IPS-NIHi7 (cell line): ENCODE measurements around the gene ADCY10.
A peak's percentile ranks its signal among the peaks of the same experiment; 100 is the strongest.
"Not testable (repeated sequence)": the region's sequence is repeated elsewhere in the genome, so short reads cannot be mapped to it uniquely, and the experiment has no call there.

Experiments used
- DNase-seq: peaks from one replicate; pipeline ENCODE4 v3.0.0; 2012; ENCODE audit warnings: mixed read lengths; ENCODE audit errors: extremely low spot score

The ADCY10 gene

DNA sequence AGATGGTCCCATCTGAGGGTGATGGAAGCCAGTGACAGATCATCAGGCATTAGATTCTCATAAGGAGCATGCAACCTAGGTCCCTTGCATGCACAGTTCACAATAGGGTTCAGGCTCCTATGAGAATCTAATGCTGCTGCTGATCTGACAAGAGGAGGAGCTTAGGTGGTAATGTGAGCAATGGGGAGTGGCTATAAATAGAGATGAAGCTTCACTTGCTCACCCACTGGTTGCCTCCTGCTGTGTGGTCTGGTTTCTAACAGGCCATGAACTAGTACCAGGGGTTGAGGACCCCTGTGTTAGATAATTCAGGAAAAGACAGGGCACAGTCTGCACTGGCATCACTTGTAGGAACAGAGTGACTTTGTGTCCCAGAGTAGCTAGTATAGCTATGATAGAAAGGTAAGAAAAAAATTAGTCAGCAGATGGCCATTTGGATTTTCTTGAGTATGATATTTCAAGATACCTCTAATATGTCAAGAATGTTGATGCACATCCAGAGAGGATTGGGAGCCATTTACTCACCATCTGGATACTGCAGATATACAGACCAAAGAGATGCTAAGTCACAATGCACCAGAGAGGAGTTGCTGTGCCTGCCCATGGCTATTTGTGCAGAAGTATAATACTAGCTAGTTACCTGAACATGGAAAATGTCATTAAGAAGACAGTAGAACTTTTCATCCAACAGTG is 53.6 kb downstream of the ADCY10 start:
- DNase-seq, result no peak

DNA sequence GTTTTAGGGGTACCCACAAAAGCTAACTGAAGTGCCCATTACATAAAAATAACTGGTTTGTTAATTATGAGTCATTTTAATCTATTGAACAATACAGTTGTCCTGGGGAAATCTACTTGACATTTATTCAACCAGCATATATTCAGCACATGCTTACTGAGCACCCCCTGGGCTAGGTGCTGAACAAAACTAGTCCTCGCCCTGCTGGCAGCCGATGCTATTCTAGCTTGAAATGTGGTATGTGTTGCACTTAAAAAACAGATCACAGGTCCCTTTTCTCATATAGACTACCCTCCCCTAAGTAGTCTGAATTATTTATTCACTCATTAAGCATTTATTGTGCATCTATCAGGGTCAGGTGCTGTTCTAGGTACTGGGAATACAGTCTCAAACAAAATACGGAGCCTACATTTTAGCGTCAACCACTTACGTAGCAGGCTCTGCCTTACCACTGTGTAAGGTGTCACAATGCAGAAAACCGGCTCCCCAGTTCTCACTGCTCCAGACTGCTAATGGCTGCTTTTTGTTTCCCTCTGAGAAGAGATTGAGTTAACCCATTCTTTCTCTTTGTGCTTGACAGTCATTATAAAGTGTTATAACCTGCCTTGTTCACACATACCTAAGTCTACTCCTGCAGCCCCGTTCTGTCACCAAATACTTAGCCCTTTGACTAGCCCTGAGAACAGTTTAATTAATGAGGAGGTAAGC is 57.1 kb downstream of the ADCY10 start:
- no peak for DNase-seq

- no peak for DNase-seq
Measured at GRCh38 chr1:167854184-167854583, 59.8 kb downstream of the ADCY10 start.

DNA sequence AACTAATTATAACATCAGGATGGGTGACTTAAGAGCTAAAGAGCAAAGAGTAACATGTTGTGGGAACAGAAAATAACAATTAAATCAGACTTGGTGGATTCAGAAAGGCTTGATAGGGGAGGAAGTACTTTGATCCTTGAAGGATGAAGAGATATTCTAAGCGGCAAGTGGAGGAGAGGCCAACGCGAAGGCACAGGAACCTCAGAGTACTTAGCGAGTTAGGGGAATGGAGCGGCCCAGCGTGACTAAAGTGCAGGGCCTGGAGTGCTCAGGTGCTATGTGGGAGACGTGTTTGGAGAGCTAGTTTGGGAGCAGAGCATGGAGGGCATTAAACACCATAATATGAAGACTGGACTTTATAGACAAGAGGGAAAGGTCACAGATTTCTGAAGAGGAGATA is 64.3 kb downstream of the ADCY10 start:
- DNase-seq, result no peak

DNA sequence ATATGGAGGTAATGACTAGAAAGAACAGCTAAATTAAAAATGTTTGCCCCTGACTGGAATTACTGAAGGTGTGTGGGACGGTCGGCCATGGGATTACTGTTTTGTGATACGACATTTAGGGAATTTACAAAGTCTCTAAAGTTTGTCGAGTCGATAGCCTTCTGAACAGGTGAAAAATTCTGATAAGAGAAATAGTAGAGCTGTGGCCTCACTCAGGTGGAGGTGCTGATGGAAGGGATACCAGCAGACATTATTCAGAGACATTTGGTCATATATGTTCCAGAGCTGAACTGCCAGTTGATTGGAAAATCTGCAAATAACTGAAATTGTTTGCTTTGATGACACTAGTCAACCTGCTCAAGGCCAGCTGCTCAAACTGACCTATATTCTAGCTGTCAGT is 71.1 kb downstream of the ADCY10 start:
- DNase-seq, result no peak

DNA sequence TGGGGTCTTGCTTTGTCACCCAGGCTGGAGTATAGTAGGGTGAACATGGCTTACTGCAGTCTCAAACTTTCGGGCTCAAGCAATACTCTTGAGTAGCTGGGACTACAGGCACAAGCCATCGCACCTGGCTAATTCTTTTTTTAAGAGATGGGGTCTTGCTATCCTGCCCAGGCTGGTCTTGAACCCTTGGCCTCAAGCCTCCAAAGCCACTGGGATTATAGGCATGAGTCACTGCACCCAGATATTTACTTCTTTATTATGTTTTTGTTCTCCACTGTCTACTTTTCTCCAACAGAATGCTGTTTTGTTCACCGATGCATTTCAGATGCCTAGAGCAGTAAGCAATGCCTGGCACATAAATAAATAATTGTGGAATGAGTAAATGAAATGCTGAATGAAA is 72.4 kb downstream of the ADCY10 start:
- DNase-seq, result no peak

GRCh38 chr1:167839009-167839408 is 74.9 kb downstream of the ADCY10 start:
- no peak for DNase-seq

- no peak for DNase-seq
Measured at GRCh38 chr1:167837326-167837725, 76.6 kb downstream of the ADCY10 start.

DNA sequence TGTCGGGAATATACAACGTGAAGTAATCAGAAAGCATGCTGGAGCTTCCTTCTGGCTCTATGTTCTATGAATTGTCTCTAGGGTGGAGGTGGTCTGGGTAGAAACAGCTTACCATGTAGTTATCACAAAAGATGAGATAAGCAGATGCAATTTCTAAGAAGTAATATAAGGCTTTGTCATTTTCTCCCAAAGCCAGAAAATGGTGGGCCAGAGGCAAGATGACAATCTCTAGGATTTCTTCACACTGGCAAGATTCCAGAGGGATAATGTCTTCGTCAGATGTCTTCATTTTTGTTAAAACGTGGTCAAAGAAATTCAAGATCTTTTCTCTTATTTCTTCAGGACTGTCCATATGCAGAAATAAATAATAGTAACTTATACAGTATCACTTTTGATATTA is 77.7 kb downstream of the ADCY10 start:
- DNase-seq, result no peak

- DNase-seq, result no peak
Measured at GRCh38 chr1:167833904-167834303, 80.0 kb downstream of the ADCY10 start.

GRCh38 chr1:167832693-167833092 is 81.2 kb downstream of the ADCY10 start:
- peak; percentile 67 for DNase-seq

GRCh38 chr1:167830668-167831067 is 83.3 kb downstream of the ADCY10 start:
- DNase-seq, result not testable (repeated sequence)

GRCh38 chr1:167829868-167830267 is 84.1 kb downstream of the ADCY10 start:
- no peak for DNase-seq

- no peak for DNase-seq
Measured at GRCh38 chr1:167826127-167826526, 87.8 kb downstream of the ADCY10 start.

DNA sequence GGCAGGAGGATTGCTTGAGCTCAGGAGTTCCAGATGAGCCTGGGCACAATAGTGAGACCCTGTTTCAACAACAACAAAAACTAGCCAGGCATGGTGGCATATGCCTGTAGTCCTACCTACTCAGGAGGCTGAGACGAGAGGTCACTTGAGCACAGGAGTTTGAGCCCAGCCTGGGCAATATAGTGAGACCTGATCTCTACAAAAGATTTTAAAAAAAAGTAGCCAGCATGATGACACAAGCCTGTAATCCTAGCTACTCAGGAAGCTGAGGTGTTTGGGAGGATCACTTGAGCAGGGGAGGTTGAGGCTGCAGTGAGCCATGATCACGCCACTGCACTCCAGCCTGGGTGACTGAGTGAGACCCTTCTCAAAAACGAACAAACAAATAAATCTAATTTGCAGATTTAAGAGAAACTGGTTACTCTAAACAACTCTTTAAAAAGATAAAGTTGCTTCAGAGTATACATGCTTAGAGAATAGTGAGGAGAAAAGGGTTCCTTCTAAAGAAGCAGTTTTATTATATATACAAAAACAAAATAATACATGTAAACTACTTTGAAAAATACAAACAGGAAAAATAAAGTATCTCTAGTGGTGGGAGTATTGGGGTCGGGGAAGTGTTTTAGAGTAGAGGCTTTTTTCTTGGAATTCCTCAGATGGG is 88.4 kb downstream of the ADCY10 start:
- no peak for DNase-seq

DNA sequence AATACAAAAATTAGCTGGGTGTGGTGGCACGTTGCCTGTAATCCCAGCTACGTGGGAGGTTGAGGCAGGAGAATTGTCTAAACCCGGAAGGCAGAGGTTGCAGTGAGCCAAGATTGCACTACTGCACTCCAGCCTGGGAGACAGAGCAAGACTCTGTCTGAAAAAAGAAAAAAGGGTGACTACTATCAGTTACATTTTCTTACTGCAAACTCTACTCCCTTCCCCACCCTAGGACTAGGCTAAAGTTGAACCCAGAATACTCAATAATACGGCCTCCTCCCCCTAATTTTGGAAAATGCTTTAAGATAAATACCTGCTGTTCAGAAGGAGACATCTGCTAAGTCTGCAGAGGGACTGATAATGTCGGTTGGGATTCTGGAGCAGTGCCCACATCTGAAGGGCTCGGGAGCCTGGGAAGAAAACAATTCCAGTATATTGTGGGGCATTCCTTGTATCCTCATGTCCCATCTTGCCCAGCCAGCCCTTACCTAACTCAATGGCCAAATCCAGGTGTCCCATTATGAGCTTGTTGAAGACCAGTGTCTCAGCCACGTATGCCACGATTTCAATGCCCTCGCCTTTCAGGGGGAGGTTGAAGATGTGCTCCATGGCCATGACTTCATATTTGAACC is 89.7 kb downstream of the ADCY10 start:
- DNase-seq, result no peak

- DNase-seq, result no peak
Measured at GRCh38 chr1:167821969-167822685, 91.8 kb downstream of the ADCY10 start.

- no peak for DNase-seq
Measured at GRCh38 chr1:167821356-167821685, 92.6 kb downstream of the ADCY10 start.

- DNase-seq, result no peak
Measured at GRCh38 chr1:167820684-167821355, 93.1 kb downstream of the ADCY10 start.

- peak; percentile 96 for DNase-seq
Measured at GRCh38 chr1:167819849-167820683, 93.9 kb downstream of the ADCY10 start.

GRCh38 chr1:167815650-167816049 is 98.3 kb downstream of the ADCY10 start:
- no peak for DNase-seq
